Activated naive CD4-positive, alpha-beta T cell treated with anti-CD3 and anti-CD28 coated beads, Interleukin-2, amount 50 U/mL, for 72 hours (primary cell): ENCODE data around the gene PDHX. TPM values are rescaled to one million over a fixed set of nuclear protein-coding genes. Genes with fewer than 3 reads are reported as not detected.

Source experiments
- ATAC-seq, 2 donors: fragments of 150-1000 bp; cut with Tn5 transposase; 2 replicates each; pipeline ENCODE4 v1.10.0; 2021; ENCODE audit warnings: mild to moderate bottlenecking in 2 of 2, moderate library complexity in 2 of 2
- DNase-seq, 2 donors: peaks; one replicate each; pipeline ENCODE4 v3.0.0; 2021 to 2022; ENCODE audit warnings: low spot score in 2 of 2
- H3K27ac Mint-ChIP-seq, 2 donors: one replicate each; pipeline ENCODE4 v1.8.0; 2022; ENCODE audit warnings: mild to moderate bottlenecking in 2 of 2, mixed read lengths in 2 of 2
- H3K36me3 Mint-ChIP-seq, 2 donors: one replicate each; pipeline ENCODE4 v1.8.0; 2022; ENCODE audit warnings: mixed read lengths in 2 of 2
- H3K9me3 Mint-ChIP-seq, 2 donors: one replicate each; pipeline ENCODE4 v1.8.0; 2022; ENCODE audit warnings: mixed read lengths in 2 of 2
- total RNA-seq, 2 donors: library from RNA; stranded (reverse); gene quantifications; one replicate each; pipeline ENCODE4 v1.2.3, GENCODE V29; 2022

PDHX gene
- total RNA-seq, 2 donors from 2014 or later: 32.7 to 34.6 TPM

GRCh38 chr11:34964610-34965331 lies 48.4 kb downstream of the PDHX start:
- H3K27ac Mint-ChIP-seq: no peak overlapping the region
- H3K9me3 Mint-ChIP-seq: no peaks in the 10 kb centered on the region
- no peak for ATAC-seq
- DNase-seq: no peak
- H3K36me3 Mint-ChIP-seq: peaks cover 4 to 11% of the 10 kb centered on the region in 2 donors

GRCh38 chr11:34968862-34969261 lies 52.4 kb downstream of the PDHX start:
- H3K36me3 Mint-ChIP-seq: peaks cover 5 to 19% of the 10 kb centered on the region in 2 donors
- H3K27ac Mint-ChIP-seq: no peak overlapping the region
- no peak for DNase-seq
- no peak for ATAC-seq
- no peaks in the 10 kb centered on the region for H3K9me3 Mint-ChIP-seq

- no peak for ATAC-seq
- H3K9me3 Mint-ChIP-seq: no peaks in the 10 kb centered on the region
- no peak for DNase-seq
These were observed 53.6 kb downstream of the PDHX start for GRCh38 chr11:34970033-34970432.

GRCh38 chr11:34970480-34970879 lies 54.1 kb downstream of the PDHX start:
- ATAC-seq: no peak
- Mint-ChIP-seq H3K36me3 (peaks cover 6 to 25% of the 10 kb centered on the region in 2 donors), H3K9me3 (no peaks in the 10 kb centered on the region), H3K27ac (no peak overlapping the region)
- DNase-seq: no peak

More at GRCh38 chr11:34970033-34970432, 53.6 kb downstream of the PDHX start:
- Mint-ChIP-seq H3K27ac (no peak overlapping the region), H3K36me3 (peaks cover 5 to 21% of the 10 kb centered on the region in 2 donors)

GRCh38 chr11:34971928-34972327 lies 55.5 kb downstream of the PDHX start:
- no peak for DNase-seq
- no peak overlapping the region for H3K27ac Mint-ChIP-seq
- ATAC-seq: no peak
- no peaks in the 10 kb centered on the region for H3K9me3 Mint-ChIP-seq
- H3K36me3 Mint-ChIP-seq: peaks cover 10 to 36% of the 10 kb centered on the region in 2 donors

GRCh38 chr11:34972366-34972765 lies 55.9 kb downstream of the PDHX start:
- no peaks in the 10 kb centered on the region for H3K9me3 Mint-ChIP-seq
- no peak overlapping the region for H3K27ac Mint-ChIP-seq
- ATAC-seq (no peak), DNase-seq (no peak)
- peaks cover 10 to 36% of the 10 kb centered on the region in 2 donors for H3K36me3 Mint-ChIP-seq

- ATAC-seq (no peak), DNase-seq (no peak)
- H3K36me3 Mint-ChIP-seq: peaks cover 10 to 36% of the 10 kb centered on the region in 2 donors
- no peaks in the 10 kb centered on the region for H3K9me3 Mint-ChIP-seq
- H3K27ac Mint-ChIP-seq: no peak overlapping the region
These were observed 56.5 kb downstream of the PDHX start for GRCh38 chr11:34972892-34973291.

GRCh38 chr11:34975482-34975881 lies 59.1 kb downstream of the PDHX start:
- ATAC-seq: no peak
- peaks cover 16 to 26% of the 10 kb centered on the region in 2 donors for H3K36me3 Mint-ChIP-seq
- peaks cover 0 to 2% of the 10 kb centered on the region in 2 donors for H3K9me3 Mint-ChIP-seq
- DNase-seq: no peak
- no peak overlapping the region for H3K27ac Mint-ChIP-seq

GRCh38 chr11:34976496-34977088 lies 60.2 kb downstream of the PDHX start:
- Mint-ChIP-seq H3K9me3 (peaks cover 0 to 4% of the 10 kb centered on the region in 2 donors), H3K27ac (peak overlapping the region in 1 of 2 donors; percentile 18), H3K36me3 (peaks cover 20 to 24% of the 10 kb centered on the region in 2 donors)
- DNase-seq: no peak
- no peak for ATAC-seq

DNA sequence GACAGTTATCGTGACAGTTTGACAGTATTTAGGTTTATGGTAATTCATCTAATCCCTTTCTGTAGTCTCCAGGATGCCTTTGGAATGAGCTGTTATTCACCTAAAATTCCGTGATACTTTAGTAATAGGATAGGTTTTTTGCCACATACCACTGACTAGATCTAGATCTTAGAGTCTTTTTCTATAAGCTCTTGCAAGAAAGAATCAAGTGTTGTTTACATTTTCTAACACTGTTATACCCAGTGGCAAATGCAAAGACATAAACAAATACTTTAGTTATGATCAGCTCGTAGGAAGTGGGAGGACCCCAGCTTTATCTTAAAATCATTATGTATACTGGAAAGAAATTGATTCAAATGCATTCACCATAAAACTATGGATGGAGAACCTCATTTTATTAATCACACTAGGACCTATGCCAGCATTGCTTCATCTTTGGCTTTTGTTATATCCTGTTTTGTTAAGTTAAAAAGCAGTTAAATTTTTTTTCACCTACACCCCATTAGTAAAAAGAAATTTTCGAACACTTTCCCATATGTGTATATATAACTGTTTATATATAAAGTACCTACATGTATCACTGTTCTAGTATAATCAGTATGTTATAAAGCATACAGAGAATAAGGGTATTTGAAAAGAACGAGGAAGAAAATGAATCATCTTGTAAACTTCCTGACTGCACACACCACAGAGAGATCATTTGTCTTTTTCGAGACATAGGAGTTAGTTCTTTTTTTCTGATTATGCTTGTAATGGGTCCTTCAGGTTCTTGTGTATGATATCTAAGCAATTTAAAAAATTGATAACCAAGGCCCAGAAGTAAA lies 60.9 kb downstream of the PDHX start:
- H3K27ac Mint-ChIP-seq: no peak overlapping the region
- ATAC-seq: no peak
- DNase-seq: no peak
- peaks cover 0 to 4% of the 10 kb centered on the region in 2 donors for H3K9me3 Mint-ChIP-seq
- H3K36me3 Mint-ChIP-seq: peaks cover 27 to 28% of the 10 kb centered on the region in 2 donors

- Mint-ChIP-seq H3K27ac (no peak overlapping the region), H3K9me3 (peaks cover 0 to 4% of the 10 kb centered on the region in 2 donors), H3K36me3 (peaks cover 28 to 32% of the 10 kb centered on the region in 2 donors)
- ATAC-seq: no peak
- DNase-seq: no peak
These were observed 62.1 kb downstream of the PDHX start for GRCh38 chr11:34978236-34979191.

GRCh38 chr11:34984514-34984913 lies 68.1 kb downstream of the PDHX start:
- ATAC-seq (no peak), DNase-seq (no peak)
- Mint-ChIP-seq H3K9me3 (peaks cover 0 to 4% of the 10 kb centered on the region in 2 donors), H3K36me3 (peaks cover 15 to 30% of the 10 kb centered on the region in 2 donors), H3K27ac (no peak overlapping the region)

DNA sequence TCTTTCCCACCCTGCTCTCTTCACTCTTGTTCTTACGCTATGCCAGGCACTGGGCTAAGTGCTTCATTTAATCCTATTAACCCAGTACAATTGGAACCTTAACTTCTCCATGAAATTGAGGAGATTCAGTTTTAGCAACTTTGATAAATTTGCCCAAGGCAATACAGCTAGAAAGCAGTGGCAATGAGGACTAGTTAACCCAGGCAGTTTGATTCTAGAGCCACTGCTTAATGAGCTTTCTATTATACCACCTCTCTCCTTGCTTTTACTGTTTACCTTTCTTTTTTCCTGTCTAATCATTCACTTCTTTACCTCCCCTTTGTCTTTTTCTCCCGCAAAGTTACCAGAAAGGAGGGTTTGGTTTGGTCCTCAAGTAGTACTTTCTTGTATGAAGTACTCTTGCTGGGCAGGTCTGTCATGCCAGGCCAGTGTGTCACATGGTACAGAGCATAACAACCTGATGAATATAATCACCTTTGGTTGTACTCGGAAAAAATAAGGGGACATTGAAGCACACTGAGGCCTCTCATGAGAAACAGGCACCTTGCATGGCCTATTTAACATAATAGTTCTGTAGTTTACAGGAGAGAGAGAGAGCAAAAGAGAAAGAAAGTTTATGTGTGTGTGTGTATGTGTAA lies 70.6 kb downstream of the PDHX start:
- DNase-seq (no peak), ATAC-seq (no peak)
- Mint-ChIP-seq H3K36me3 (peaks cover 5 to 23% of the 10 kb centered on the region in 2 donors), H3K9me3 (no peaks in the 10 kb centered on the region), H3K27ac (peak overlapping the region in 1 of 2 donors; percentile 7)

DNA sequence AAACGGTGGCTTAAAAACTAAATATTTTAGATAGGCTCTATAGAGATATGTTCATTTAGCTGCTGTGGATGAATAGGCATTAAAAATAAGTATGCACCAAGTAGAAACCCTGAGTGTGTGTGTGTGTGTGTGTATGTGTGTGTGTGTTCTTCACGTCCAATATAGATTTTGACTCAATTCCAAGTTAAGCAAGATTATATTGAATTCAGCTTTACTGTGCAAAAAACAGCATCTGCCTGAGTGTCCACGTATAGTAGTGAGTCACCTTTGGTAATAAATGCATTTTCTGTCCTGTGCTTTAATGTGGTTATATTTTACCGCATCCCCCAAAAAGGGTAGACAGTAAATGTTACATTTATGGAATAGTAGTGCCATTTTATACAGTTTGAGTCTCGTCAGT lies 71.2 kb downstream of the PDHX start:
- ATAC-seq: no peak
- Mint-ChIP-seq H3K9me3 (no peaks in the 10 kb centered on the region), H3K27ac (no peak overlapping the region), H3K36me3 (peaks cover 0 to 17% of the 10 kb centered on the region in 2 donors)
- no peak for DNase-seq

DNA sequence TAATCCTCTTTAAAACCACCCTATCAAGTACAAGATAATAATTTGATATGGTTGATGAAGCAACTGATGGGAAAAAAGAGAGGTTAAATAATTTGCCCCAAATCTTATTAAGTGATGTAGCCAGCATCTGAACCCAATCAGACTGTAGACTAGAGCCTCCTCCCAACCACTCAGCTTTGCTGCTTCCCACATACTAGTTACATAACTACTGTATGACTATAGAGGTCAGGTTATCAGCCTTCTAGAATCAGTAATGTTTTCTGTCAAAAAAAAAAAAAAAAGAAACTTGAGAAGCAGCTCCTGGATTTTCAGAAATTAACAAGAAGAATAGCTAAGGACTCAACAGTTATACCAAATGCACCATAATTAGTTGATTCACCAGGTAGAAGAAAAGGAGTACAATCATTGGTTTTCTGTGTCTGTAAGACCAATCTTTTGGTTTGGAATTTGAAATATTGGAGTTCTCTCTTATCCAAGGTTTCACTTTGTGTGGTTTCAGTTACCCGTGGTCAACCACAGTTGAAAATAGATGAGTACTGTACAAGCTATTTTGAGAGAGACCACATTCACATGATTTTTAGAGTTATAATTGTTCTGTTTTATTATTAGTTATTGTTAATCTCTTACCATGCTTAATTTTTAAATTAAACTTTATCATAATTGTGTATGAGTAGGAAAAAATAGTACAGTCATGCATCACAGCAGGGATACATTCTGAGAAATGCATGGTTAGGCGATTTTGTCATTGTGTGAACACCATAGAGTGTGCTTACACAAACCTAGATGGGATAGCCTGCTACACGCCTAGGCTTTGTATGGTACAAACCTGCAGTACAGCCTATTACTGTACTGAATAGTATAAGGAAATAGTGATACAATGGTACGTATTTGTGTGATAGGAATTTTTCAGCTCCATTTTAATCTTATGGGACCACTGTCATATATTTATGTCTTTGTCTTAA lies 72.2 kb downstream of the PDHX start:
- no peak overlapping the region for H3K27ac Mint-ChIP-seq
- no peaks in the 10 kb centered on the region for H3K9me3 Mint-ChIP-seq
- H3K36me3 Mint-ChIP-seq: peaks cover 0 to 15% of the 10 kb centered on the region in 2 donors
- ATAC-seq (peak in 1 of 2 donors; percentile 38), DNase-seq (no peak)
